Medulla oblongata (tissue), 1 donor: ENCODE measurements around the gene SDK2.

Source experiments
- DNase-seq: peaks from one replicate; pipeline ENCODE4 v3.0.0-alpha.2; 2015; ENCODE audit errors: extremely low spot score

Gene SDK2

DNA sequence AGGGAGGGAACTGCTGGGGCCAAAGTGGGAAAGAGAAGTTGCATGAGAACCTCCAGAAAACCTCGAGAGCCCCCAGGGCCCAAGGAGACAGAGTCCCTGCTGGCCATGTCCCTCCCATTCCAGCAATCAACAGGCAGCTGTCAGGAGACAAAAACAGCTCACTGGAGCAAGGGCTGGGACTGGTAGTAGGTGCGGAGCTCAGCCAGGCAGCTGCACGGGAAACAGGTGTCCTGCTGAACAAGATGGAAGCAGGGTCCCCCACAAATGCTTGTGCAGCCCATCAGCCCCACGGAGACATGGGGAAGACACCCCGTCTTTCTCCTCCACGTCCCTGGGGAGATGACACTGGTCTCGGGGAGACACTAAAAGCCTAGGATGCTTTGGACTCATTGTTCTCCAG, 34.5 kb downstream of the SDK2 start:
- DNase-seq: no peak

DNA sequence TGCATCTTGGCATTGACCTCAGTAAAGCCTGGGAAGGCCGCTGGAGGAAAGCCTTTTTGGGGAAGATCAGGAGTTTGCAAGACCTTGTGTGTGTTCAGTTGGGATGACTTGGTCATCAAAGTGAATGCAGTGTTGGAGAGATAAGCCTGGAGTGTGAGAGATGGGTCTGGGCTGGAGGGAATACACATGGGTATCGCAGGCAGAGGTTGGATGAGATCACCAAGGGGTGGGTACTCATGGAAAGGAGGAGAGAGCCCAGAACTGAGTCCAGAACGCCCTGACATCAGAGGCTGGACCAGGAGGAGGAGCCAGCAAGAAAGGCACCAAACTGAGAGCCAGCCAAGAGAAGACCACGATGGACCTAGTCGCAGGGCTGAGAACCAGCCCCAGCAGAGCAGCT, 35.2 kb downstream of the SDK2 start:
- DNase-seq: no peak

DNA sequence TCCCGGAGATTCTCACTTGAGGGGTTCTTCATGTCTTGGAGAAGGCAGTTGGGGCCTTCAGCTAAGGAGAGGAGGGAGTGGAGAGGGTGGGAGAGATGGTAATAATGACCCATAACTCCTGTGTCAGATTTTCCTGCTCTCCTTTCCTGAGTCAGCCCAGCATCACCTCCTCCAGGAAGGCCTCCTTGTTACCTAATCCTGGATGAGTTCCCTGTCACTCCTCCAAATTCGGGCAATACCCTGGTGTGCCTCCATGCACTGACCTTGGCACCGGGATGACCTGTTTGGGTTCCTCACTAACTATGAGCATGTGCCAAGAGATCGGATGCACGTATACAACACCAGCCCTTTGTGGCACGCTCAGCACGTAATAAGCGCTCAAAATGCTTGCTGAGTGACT, 38.8 kb downstream of the SDK2 start:
- no peak for DNase-seq

DNA sequence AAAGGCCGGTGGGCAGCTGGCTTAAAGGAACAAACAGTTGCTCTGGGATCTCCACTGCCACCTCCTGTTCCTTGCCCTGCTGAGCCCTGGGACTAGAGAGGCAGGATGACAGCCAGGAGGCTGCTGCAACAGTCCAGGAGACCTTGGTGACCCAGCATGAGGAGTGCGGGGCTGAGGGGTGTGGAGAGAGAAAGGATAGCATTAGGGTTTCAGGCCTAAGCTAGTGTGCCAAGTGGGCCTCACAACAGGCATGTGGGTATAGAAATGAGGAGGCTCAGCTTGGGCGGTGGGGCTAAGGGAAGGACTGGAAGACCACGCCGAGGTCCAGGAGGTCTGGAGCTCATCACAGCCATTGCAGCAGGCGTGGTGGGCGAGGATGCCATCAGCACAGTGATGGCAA, 39.8 kb downstream of the SDK2 start:
- DNase-seq: no peak

GRCh38 chr17:73603971-73604370, 40.3 kb downstream of the SDK2 start:
- no peak for DNase-seq

- DNase-seq: no peak
Observed at GRCh38 chr17:73600103-73600871, 44.0 kb downstream of the SDK2 start.

- no peak for DNase-seq
Observed at GRCh38 chr17:73599599-73599998, 44.6 kb downstream of the SDK2 start.

DNA sequence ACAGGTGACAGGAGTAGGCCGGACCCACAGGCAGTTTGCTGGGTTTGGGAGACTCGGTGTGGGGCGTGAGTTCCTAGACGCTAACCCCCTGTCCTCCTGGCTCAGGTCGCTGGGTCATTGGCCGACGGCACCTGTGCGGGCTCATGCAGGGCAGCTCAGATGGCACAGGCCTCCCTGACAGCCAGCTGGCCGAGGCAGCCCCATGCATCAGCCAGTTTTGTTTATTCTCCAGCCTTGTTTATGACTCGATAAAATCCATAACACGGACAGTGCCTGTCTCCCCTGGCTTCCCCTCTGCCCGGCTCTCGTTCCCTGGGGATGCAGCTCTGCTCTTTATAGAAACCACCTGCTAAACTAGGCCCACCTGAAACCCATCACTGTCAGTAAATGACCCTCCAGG, 46.0 kb downstream of the SDK2 start:
- no peak for DNase-seq

DNA sequence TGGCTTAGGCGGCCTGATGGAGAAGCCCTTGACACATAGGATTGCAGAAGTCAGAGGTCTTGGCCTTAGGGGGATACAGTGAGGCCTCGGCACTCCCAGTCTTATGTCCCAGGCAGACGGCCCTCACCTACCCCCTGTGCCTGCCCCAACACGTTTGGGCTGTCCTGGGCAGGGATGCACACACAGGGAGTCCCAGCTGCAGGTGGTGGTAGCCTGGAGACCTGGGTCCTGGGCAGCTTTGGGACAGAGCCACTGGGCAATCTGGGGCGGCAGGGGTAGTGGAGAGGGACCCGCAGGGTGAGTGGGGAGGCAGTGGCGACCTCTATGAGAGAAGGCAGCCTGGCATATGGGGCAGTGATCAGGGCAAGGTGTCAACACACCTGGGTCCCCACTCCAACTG, 48.3 kb downstream of the SDK2 start:
- no peak for DNase-seq

- peak; percentile 30 for DNase-seq
Observed at GRCh38 chr17:73595479-73595878, 48.8 kb downstream of the SDK2 start.

DNA sequence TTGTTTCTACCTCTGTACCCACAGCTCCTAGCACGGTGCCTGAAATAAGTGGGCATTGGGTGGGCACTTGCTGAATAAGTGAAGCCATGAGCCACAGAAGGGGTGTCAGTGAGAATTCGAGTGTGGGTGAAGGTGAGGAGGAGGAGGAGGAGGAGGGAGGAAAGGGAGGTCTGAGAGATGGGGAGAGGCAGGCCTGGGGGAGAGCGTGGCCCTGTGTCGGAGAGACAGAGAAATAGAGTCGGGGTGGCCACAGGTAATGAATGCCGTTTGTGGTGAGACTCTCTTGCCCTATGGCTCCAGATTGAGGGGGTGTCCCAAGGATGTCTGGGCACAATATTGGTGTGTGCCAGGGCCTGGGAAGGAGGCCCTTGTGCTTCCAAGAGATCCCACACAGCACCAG, 49.2 kb downstream of the SDK2 start:
- no peak for DNase-seq

GRCh38 chr17:73594598-73594997, 49.6 kb downstream of the SDK2 start:
- DNase-seq: no peak

DNA sequence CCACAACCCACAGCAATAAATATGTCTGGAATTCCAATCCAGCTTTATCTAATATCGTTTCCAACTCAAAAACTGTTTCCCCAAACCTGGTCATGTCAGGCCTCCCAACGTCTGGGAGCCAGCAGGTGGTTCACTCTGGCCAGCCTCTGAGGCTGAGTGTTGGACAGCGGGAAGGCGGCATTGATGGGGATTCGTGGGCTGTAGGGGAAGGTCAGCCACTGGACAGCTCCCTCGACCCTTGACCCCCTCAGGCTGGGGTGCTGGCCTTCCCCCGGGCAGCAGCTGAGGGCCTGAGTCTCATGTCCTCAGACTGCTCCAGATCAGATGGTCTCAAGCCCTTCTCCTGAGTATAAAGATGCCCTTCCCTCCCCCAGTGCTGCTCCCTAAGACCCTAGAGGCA, 50.2 kb downstream of the SDK2 start:
- no peak for DNase-seq

DNA sequence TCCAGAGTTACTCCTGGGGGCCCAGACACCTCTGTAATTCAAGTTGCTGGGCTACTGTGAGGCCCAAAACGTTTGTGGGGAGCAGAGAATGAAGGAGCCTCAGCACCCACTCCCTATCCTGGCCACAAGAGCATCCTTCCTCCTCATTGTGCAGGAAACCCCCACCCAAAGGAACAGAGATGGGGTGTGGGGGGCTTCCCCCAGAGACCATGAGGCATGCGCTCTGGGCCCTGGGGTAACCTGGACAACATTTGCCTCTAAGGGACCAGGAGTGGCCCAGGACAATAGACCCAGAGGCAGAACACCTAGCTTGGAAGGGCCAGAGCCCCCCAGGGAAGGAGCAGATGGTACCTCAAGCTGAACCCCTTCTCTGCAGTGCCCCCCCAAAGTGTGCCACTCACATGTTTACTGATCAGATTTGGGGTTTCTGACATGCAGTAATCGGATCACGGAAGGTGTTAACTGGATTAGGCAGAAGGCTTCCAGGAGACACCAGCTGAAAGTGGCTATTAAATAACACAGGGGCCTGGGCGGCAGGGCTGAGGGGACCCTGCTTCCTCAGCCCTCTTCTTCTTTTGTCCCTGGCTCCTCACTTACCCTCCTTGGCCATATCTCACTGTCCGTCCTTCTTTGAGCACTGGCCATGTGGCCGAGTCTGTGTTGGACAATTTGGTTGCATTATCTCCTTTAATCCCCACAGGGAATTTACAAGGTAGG, 50.8 kb downstream of the SDK2 start:
- DNase-seq: no peak

DNA sequence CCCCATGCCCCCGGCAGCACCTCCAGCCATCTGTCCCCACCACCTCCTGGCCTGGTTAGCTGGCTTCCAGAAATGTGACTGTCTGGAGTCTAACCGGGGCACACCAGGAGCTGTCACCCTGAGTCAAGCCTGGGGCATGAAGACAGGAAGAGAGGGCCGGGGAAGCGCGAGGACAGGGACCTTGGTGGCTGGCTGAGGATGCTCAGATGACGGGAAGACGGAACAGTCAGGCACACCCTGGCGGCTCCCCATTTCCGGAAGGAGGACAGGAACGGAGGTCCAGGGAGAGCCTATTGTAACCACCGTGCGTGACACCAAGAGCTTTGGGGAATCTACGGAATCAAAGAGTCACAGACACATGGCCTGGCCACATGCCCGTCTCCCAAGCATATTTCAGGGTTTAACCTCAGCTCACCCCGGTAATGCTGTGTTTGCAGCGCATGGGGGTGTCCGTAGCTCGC, 51.7 kb downstream of the SDK2 start:
- DNase-seq: no peak

GRCh38 chr17:73592079-73592415, 52.2 kb downstream of the SDK2 start:
- no peak for DNase-seq

DNA sequence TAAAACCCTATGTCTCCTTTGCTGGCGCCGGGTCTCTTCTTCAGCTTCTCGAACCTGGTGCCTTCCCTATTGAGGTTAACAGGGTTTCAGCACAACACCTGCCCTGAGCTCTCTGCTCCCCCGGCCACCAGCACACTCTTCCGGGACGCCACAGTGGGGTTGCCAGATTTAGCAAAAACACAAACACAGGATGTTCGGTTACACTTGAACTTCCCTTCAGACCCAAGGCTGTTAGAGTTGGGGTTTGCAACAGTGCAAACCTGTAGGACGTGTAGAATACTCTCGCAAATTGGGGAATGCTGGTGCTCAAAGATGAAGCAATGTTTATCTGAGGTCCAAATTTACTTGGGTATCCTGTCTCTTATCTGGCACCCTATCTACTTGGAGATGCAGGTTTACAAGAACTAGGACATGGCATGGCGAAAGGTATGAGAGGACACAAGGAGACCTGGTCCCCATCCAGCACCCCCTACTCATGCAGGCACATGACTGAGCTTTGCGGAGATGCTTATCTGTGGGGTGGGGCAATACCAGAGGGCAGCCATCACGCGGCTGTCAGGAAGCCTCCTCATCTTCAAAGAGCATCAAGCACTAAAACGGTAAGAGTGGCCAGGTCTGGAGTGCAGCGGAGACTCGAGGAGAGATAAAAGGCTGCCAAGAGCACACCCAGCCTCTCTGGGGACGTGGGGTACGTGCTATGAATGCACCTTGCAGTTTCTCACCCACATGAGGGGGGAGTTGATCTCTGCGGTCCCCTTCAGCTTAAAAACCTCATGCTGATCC, 52.8 kb downstream of the SDK2 start:
- no peak for DNase-seq

GRCh38 chr17:73589363-73589980, 54.8 kb downstream of the SDK2 start:
- DNase-seq: no peak

GRCh38 chr17:73588891-73589290, 55.4 kb downstream of the SDK2 start:
- no peak for DNase-seq

DNA sequence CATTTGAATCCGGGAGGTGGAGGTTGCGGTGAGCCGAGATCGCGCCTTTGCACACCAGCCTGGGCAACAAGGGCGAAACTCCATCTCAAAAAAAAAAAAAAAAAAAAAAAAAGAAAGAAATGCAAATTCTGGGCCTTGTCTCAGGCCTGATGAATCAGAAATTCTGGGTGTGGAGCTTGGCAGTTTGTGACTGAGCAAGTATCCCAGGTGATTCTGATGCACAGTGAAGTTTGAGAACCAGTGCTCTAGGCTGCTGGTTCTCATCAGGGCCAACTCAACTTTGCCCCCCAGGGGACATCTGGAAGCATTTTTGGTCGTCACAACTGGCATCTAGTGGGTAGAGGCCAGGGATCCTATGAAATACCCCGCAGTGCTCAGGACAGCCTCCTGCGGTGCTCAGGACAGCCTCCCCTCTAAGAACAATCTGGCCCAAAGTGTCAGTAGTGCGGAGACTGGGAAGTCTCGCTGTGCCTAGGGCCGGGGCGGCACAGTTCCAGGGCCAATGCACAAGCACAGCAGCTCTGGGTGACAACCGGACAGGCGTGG, 55.9 kb downstream of the SDK2 start:
- no peak for DNase-seq

- DNase-seq: peak; percentile 3
Observed at GRCh38 chr17:73586921-73587602, 57.2 kb downstream of the SDK2 start.
